DMS79 (cell line): Measurements from ENCODE around the gene TLR7.

Experiments
- DNase-seq: peaks from one replicate; lab custom pipeline; 2025; lab: John Stamatoyannopoulos, UW

The TLR7 gene

DNA sequence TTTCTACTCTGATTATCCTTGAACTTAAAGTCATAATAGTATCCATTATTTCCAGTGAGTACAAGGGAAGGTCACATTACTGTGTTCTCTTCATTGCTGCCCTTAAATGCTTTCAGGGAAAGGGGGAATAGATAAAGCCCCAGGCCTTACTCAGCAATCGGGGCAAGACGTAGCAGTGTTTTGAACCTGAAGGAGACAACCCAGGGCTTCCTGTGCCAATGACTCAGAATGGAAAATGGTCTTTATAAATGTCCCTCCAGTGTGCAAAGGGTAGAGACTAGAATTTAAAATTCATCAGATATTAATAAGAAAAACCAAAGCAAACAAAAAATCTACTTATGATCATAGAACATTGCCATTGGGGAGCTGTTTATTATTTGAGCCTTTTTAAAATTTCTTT is 63.3 kb downstream of the TLR7 start:
- no peak for DNase-seq

- no peak for DNase-seq
These were observed 65.4 kb downstream of the TLR7 start for GRCh38 chrX:12932244-12932643.

DNA sequence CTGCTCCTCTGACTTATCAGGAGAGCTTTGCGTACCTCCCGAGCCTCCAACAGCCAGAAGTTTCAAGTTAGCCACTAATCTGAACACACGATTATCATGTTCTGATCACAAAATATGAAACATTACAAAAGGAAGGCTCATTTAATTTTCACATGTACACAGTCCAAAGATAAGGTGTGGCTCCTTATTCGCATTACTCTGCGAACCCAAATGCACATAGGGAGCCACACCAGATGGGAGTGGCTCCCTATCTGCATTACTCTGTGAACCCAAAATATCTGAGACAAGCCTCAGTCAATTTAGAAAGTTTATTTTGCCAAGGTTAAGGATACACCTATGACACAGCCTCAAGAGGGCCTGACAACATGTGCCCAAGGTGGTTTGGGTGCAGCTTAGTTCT is 68.0 kb downstream of the TLR7 start:
- no peak for DNase-seq

- DNase-seq = no peak
These were observed 70.1 kb downstream of the TLR7 start for GRCh38 chrX:12936947-12937346.
